ENCODE data around the gene SYT8.

GRCh38 chr11:1826552-1827094 is 8.2 kb upstream of the SYT8 start:
- TF ChIP-seq POLR2A (IDR thresholded peaks at IDR 0.05; ENCODE audit: low read depth, low read length) (no peak), POLR2AphosphoS5 (IDR thresholded peaks at IDR 0.05; ENCODE audit: low read depth, low read length) (no peak), SPI1 (IDR thresholded peaks at IDR 0.05; ENCODE audit: low read depth, low read length) (no peak)

Data from GM12891 (cell line).